ENCODE results near the gene ADAM12.

ADAM12 gene

GRCh38 chr10:126169899-126170298, 218.4 kb downstream of the ADAM12 start:
- Histone ChIP-seq H3K4me2 (ENCODE audit: low read depth, low read length) (no peak overlapping the region), H2AFZ (ENCODE audit: low read length) (no peak overlapping the region)

GRCh38 chr10:126166797-126167196, 221.5 kb downstream of the ADAM12 start:
- H3K9ac ChIP-seq (ENCODE audit: low read length): no peak overlapping the region
- no peaks in the 10 kb centered on the region for H3K4me1 ChIP-seq (ENCODE audit: low read length)
- no peaks in the 10 kb centered on the region for H3K79me2 ChIP-seq (ENCODE audit: low read length)
- TF ChIP-seq EZH2phosphoT487 (IDR thresholded peaks at IDR 0.05; ENCODE audit: low read length): no peak
- no peak for TF ChIP-seq CTCF (IDR thresholded peaks at IDR 0.05; ENCODE audit: low read length)
- H2AFZ ChIP-seq (ENCODE audit: low read length): no peak overlapping the region
- no peak overlapping the region for H3K4me3 ChIP-seq (ENCODE audit: low read length)
- H3F3A ChIP-seq (ENCODE audit: insufficient read depth, low read length): no peaks in the 10 kb centered on the region
- no peak overlapping the region for H3K27ac ChIP-seq (ENCODE audit: low read length)
- DNase-seq: no peak
- H3K9me3 ChIP-seq (replicated peaks; ENCODE audit: insufficient read depth, low read length): no peaks in the 10 kb centered on the region
- H4K20me1 ChIP-seq (ENCODE audit: insufficient read depth, low read length): no peaks in the 10 kb centered on the region
- no peak overlapping the region for H3K4me2 ChIP-seq (ENCODE audit: low read depth, low read length)
- no peaks in the 10 kb centered on the region for H3K9me2 ChIP-seq (replicated peaks; ENCODE audit: insufficient read depth, low read length)
- no peaks in the 10 kb centered on the region for H3K36me3 ChIP-seq (replicated peaks; ENCODE audit: insufficient read depth, low read length)
- H3K27me3 ChIP-seq (replicated peaks; ENCODE audit: insufficient read depth, low read length): 0 out of 2 replicates have a peak, but pooled peaks cover 4% of the 10 kb centered on the region

More at GRCh38 chr10:126169899-126170298, 218.4 kb downstream of the ADAM12 start:
- Histone ChIP-seq H3K27ac (ENCODE audit: low read length) (no peak overlapping the region), H3K9me3 (replicated peaks; ENCODE audit: insufficient read depth, low read length) (no peaks in the 10 kb centered on the region), H3K4me1 (ENCODE audit: low read length) (no peaks in the 10 kb centered on the region), H4K20me1 (ENCODE audit: insufficient read depth, low read length) (no peaks in the 10 kb centered on the region), H3K27me3 (replicated peaks; ENCODE audit: insufficient read depth, low read length) (0 out of 2 replicates have a peak, but pooled peaks cover 4% of the 10 kb centered on the region), H3K9ac (ENCODE audit: low read length) (no peak overlapping the region), H3K79me2 (ENCODE audit: low read length) (no peaks in the 10 kb centered on the region), H3K9me2 (replicated peaks; ENCODE audit: insufficient read depth, low read length) (no peaks in the 10 kb centered on the region), H3F3A (ENCODE audit: insufficient read depth, low read length) (no peaks in the 10 kb centered on the region), H3K4me3 (ENCODE audit: low read length) (no peak overlapping the region), H3K36me3 (replicated peaks; ENCODE audit: insufficient read depth, low read length) (no peaks in the 10 kb centered on the region)
- no peak for DNase-seq
- TF ChIP-seq EZH2phosphoT487 (IDR thresholded peaks at IDR 0.05; ENCODE audit: low read length) (no peak), EZH2 (optimal IDR thresholded peaks at IDR 0.05; ENCODE audit: low read depth, low read length) (no peak), CTCF (IDR thresholded peaks at IDR 0.05; ENCODE audit: low read length) (no peak)

DNA sequence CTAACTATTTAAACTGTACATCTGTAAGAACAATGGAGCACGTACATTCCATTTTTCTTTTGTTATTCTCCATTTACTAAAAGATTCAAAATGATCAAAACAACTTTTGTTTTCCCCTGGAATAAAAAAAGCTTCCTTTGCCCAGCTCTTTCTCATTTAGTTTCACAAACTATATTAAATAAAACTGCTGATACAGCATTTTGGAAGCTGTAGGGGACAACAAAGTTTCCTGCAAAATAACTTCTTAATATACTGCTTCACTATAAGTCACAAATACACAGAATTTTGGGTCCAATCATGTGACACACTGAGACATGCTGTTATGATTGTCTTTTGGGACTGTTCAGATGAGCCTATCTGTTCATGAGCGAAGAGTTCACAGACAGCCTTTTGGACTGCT, 222.4 kb downstream of the ADAM12 start:
- Histone ChIP-seq H3K9ac (ENCODE audit: low read length) (no peak overlapping the region), H3K27ac (ENCODE audit: low read length) (no peak overlapping the region), H3K4me2 (ENCODE audit: low read depth, low read length) (no peak overlapping the region), H3K4me1 (ENCODE audit: low read length) (no peaks in the 10 kb centered on the region), H2AFZ (ENCODE audit: low read length) (no peak overlapping the region), H3K36me3 (replicated peaks; ENCODE audit: insufficient read depth, low read length) (no peaks in the 10 kb centered on the region), H4K20me1 (ENCODE audit: insufficient read depth, low read length) (no peaks in the 10 kb centered on the region), H3F3A (ENCODE audit: insufficient read depth, low read length) (no peaks in the 10 kb centered on the region), H3K79me2 (ENCODE audit: low read length) (no peaks in the 10 kb centered on the region), H3K27me3 (replicated peaks; ENCODE audit: insufficient read depth, low read length) (0 out of 2 replicates have a peak, but pooled peaks cover 4% of the 10 kb centered on the region), H3K4me3 (ENCODE audit: low read length) (no peak overlapping the region), H3K9me3 (replicated peaks; ENCODE audit: insufficient read depth, low read length) (no peaks in the 10 kb centered on the region), H3K9me2 (replicated peaks; ENCODE audit: insufficient read depth, low read length) (no peaks in the 10 kb centered on the region)
- no peak for TF ChIP-seq CTCF (IDR thresholded peaks at IDR 0.05; ENCODE audit: low read length)
- no peak for TF ChIP-seq EZH2 (optimal IDR thresholded peaks at IDR 0.05; ENCODE audit: low read depth, low read length)
- TF ChIP-seq EZH2phosphoT487 (IDR thresholded peaks at IDR 0.05; ENCODE audit: low read length): no peak
- DNase-seq: no peak
